Measurements from ENCODE around the gene PERM1. TPM values are rescaled to one million over a fixed set of nuclear protein-coding genes. Genes with fewer than 3 reads are reported as not detected.
A peak's percentile ranks its signal among the peaks of the same experiment; 100 is the strongest.

Gene PERM1
- total RNA-seq, 2 experiments from 2014 or later = not detected

DNA sequence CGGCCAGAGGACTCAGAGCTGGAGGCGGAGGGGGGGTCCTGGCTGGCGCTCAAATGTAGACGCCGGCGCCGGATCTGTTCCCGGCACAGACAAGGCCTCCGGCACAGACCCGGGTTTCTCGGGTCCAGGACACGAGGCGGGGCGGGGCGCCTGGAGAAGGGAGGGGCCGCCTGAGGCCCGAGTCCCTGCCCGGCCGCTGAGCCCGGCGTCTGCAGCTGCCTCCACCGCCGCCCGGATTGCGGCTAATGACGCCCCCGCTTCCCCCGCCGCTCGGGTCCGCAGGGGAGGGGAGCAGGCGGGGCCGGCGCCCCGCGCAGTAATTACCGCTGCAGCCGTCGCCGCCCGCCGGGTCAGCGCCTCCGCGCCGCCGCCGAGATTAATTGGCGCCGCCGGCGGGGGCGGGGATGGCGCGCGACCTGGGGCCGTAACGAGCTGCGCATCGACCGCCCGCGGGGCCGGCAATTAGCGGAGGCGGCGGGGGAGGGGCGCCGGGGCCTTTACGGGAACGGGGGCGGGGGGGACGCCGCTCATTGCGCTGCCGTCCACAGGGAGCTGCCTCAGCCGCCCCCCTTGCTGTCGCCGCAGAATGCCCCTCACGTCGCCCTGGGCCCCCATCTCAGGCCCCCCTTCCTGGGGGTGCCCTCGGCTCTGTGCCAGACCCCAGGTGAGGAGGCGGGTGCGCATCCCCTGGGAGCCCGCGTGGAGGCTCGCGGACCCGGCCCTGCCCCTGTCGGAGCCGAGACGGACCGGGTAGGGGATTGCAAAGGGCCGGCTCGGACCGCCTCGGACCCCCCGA lies 40.1 kb downstream of the PERM1 start:
- ChIA-PET POLR2A (no interaction called here), CTCF (ENCODE audit: unreplicated experiment) (no interaction called here)
- no peak overlapping the region for H2AFZ ChIP-seq (ENCODE audit: low read length)

DNA sequence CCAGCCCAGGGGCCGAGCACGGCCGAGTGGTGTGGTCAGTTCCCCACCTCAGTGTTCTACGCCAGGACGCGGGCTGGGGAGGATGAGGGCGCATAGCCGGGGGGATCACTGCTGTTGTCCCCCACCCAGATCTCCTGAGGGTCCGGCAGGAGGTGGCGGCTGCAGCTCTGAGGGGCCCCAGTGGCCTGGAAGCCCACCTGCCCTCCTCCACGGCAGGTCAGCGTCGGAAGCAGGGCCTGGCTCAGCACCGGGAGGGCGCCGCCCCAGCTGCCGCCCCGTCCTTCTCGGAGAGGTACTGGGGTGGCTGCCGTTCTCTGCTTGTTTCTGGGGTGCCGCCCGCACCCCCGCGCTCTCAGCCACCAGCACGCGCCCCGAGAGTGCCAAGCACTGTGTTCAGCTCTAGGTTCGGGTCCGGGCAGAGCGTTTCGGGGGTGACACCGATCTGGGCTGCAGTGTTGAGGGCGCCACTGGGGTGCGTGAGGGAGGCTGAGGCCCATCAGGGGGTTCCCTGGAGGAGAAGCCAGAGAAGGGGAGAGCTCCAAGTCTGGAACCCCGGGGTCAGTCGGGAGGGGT lies 40.8 kb downstream of the PERM1 start:
- Histone ChIP-seq H2AFZ (ENCODE audit: low read length) (no peak overlapping the region), H3K9me2 (ENCODE audit: insufficient read depth, low read length) (no peaks in the 10 kb centered on the region), H3K4me3 (ENCODE audit: low read depth, low read length, poor library complexity, severe bottlenecking) (no peak overlapping the region), H3K27ac (ENCODE audit: low read depth, low read length, poor library complexity, severe bottlenecking) (no peak overlapping the region), H3K9me3 (ENCODE audit: low read length) (no peaks in the 10 kb centered on the region), H3K79me2 (ENCODE audit: insufficient read depth, low read depth, low read length) (no peaks in the 10 kb centered on the region), H4K20me1 (ENCODE audit: insufficient read depth, low read length) (no peaks in the 10 kb centered on the region; the same call in 1 of the 2 replicates), H3K4me2 (ENCODE audit: low read length) (no peak overlapping the region), H3K4me1 (ENCODE audit: insufficient read depth, low read length, poor library complexity, severe bottlenecking) (peaks cover 5% of the 10 kb centered on the region), H3K36me3 (ENCODE audit: insufficient read depth, low read length) (peaks cover 15% of the 10 kb centered on the region)
- BruUV-seq (replicated peaks) = no TSS peak
- POLR2A ChIA-PET = no interaction called here
- TF ChIP-seq EZH2phosphoT487 (IDR thresholded peaks at IDR 0.05; ENCODE audit: borderline replicate concordance, low read depth, low read length) = no peak
- TF ChIP-seq, protein P1, sequence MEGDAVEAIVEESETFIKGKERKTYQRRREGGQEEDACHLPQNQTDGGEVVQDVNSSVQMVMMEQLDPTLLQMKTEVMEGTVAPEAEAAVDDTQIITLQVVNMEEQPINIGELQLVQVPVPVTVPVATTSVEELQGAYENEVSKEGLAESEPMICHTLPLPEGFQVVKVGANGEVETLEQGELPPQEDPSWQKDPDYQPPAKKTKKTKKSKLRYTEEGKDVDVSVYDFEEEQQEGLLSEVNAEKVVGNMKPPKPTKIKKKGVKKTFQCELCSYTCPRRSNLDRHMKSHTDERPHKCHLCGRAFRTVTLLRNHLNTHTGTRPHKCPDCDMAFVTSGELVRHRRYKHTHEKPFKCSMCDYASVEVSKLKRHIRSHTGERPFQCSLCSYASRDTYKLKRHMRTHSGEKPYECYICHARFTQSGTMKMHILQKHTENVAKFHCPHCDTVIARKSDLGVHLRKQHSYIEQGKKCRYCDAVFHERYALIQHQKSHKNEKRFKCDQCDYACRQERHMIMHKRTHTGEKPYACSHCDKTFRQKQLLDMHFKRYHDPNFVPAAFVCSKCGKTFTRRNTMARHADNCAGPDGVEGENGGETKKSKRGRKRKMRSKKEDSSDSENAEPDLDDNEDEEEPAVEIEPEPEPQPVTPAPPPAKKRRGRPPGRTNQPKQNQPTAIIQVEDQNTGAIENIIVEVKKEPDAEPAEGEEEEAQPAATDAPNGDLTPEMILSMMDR (conservative IDR thresholded peaks at IDR 0.05; ENCODE audit: low read length) = no peak
- intact Hi-C loops (cut with micrococcal nuclease; ENCODE audit: unreplicated experiment) = no loop called here
- CTCF ChIA-PET (ENCODE audit: unreplicated experiment) = no interaction called here
- no peak for DNase-seq (ENCODE audit: low spot score)

More for the DNA sequence above, 40.1 kb downstream of the PERM1 start:
- Histone ChIP-seq H3K9me2 (ENCODE audit: insufficient read depth, low read length) (no peaks in the 10 kb centered on the region), H3K4me1 (ENCODE audit: insufficient read depth, low read length, poor library complexity, severe bottlenecking) (peaks cover 5% of the 10 kb centered on the region), H3K9me3 (ENCODE audit: low read length) (no peaks in the 10 kb centered on the region), H3K79me2 (ENCODE audit: insufficient read depth, low read depth, low read length) (no peaks in the 10 kb centered on the region), H3K4me3 (ENCODE audit: low read depth, low read length, poor library complexity, severe bottlenecking) (no peak overlapping the region), H3K27ac (ENCODE audit: low read depth, low read length, poor library complexity, severe bottlenecking) (no peak overlapping the region), H3K4me2 (ENCODE audit: low read length) (no peak overlapping the region), H3K36me3 (ENCODE audit: insufficient read depth, low read length) (peaks cover 17% of the 10 kb centered on the region), H4K20me1 (ENCODE audit: insufficient read depth, low read length) (no peaks in the 10 kb centered on the region; the same call in 1 of the 2 replicates)
- BruUV-seq (replicated peaks) = no TSS peak
- intact Hi-C loops (cut with micrococcal nuclease; ENCODE audit: unreplicated experiment) = no loop called here
- TF ChIP-seq, protein P1 (conservative IDR thresholded peaks at IDR 0.05; ENCODE audit: low read length) = no peak
- peak; percentile 31; the same call in 1 of the 2 replicates for TF ChIP-seq EZH2phosphoT487 (IDR thresholded peaks at IDR 0.05; ENCODE audit: borderline replicate concordance, low read depth, low read length)
- DNase-seq (ENCODE audit: low spot score) = no peak
